GM19193 (cell line): ENCODE data around the gene IL37.

Experiments used
- POLR2A ChIP-seq: IDR thresholded peaks from 4 replicates; pipeline ENCODE4 v1.6.1; 2011; ENCODE audit not compliant: insufficient read depth, insufficient read length; ENCODE audit errors: extremely low read depth

The IL37 gene

GRCh38 chr2:112883669-112884068 is 27.3 kb upstream of the IL37 start:
- no peak for TF ChIP-seq POLR2A

- TF ChIP-seq POLR2A, result no peak
These were observed 26.0 kb upstream of the IL37 start for GRCh38 chr2:112884869-112885505.

GRCh38 chr2:112885506-112885902 is 25.5 kb upstream of the IL37 start:
- TF ChIP-seq POLR2A, result no peak

- TF ChIP-seq POLR2A, result no peak
These were observed 24.7 kb upstream of the IL37 start for GRCh38 chr2:112886291-112886690.

GRCh38 chr2:112887964-112888749 is 22.8 kb upstream of the IL37 start:
- TF ChIP-seq POLR2A, result no peak

GRCh38 chr2:112889976-112890375 is 21.0 kb upstream of the IL37 start:
- no peak for TF ChIP-seq POLR2A

- no peak for TF ChIP-seq POLR2A
These were observed 19.6 kb upstream of the IL37 start for GRCh38 chr2:112891385-112891831.

- TF ChIP-seq POLR2A, result no peak
These were observed 17.2 kb upstream of the IL37 start for GRCh38 chr2:112893752-112894151.

GRCh38 chr2:112896909-112897623 is 13.9 kb upstream of the IL37 start:
- TF ChIP-seq POLR2A, result no peak

GRCh38 chr2:112897624-112897978 is 13.4 kb upstream of the IL37 start:
- TF ChIP-seq POLR2A, result no peak

- no peak for TF ChIP-seq POLR2A
These were observed 8.1 kb upstream of the IL37 start for GRCh38 chr2:112902816-112903215.

GRCh38 chr2:112904883-112905282 is 6.1 kb upstream of the IL37 start:
- no peak for TF ChIP-seq POLR2A

GRCh38 chr2:112906276-112906675 is 4.7 kb upstream of the IL37 start:
- TF ChIP-seq POLR2A, result no peak

GRCh38 chr2:112907001-112907949 is 3.7 kb upstream of the IL37 start:
- no peak for TF ChIP-seq POLR2A

- TF ChIP-seq POLR2A, result no peak
These were observed 746 bp upstream of the IL37 start for GRCh38 chr2:112910219-112910618.
